Astrocyte (in vitro differentiated cells and primary cell): ENCODE measurements around the gene EMP2.

Experiments
- EZH2 ChIP-seq: IDR thresholded peaks from 2 replicates; pipeline ENCODE4 v1.6.1; 2012; ENCODE audit warnings: mild to moderate bottlenecking, low read length, inconsistent platforms; ENCODE audit not compliant: insufficient read depth
- TF ChIP-seq, protein P1 (sequence below): IDR thresholded peaks from 2 replicates; pipeline ENCODE4 v1.5.1; 2011; ENCODE audit warnings: low read depth, mild to moderate bottlenecking, inconsistent platforms, low read length, moderate library complexity; ENCODE audit not compliant: insufficient read depth

GRCh38 chr16:10501016-10501607 is 79.3 kb downstream of the EMP2 start:
- TF ChIP-seq, protein P1, sequence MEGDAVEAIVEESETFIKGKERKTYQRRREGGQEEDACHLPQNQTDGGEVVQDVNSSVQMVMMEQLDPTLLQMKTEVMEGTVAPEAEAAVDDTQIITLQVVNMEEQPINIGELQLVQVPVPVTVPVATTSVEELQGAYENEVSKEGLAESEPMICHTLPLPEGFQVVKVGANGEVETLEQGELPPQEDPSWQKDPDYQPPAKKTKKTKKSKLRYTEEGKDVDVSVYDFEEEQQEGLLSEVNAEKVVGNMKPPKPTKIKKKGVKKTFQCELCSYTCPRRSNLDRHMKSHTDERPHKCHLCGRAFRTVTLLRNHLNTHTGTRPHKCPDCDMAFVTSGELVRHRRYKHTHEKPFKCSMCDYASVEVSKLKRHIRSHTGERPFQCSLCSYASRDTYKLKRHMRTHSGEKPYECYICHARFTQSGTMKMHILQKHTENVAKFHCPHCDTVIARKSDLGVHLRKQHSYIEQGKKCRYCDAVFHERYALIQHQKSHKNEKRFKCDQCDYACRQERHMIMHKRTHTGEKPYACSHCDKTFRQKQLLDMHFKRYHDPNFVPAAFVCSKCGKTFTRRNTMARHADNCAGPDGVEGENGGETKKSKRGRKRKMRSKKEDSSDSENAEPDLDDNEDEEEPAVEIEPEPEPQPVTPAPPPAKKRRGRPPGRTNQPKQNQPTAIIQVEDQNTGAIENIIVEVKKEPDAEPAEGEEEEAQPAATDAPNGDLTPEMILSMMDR: no peak
- TF ChIP-seq EZH2: no peak
